ENCODE results near the gene C9. TPM values are rescaled to one million over a fixed set of nuclear protein-coding genes. Genes with fewer than 3 reads are reported as not detected.
"Not testable (repeated sequence)": the region's sequence is repeated elsewhere in the genome, so short reads cannot be mapped to it uniquely, and the experiment has no call there.

Gene C9
- polyA plus RNA-seq, 1 donor from 2014 or later: not detected

- no peak for TF ChIP-seq EZH2 (IDR thresholded peaks at IDR 0.05; ENCODE audit: borderline replicate concordance, insufficient read depth, low read length, poor library complexity, severe bottlenecking)
- no peak for TF ChIP-seq TAF1 (IDR thresholded peaks at IDR 0.05; ENCODE audit: low read depth)
- no peak for TF ChIP-seq RAD21 (conservative IDR thresholded peaks at IDR 0.05)
- TF ChIP-seq REST (IDR thresholded peaks at IDR 0.05; ENCODE audit: borderline replicate concordance): no peak
- no peak for TF ChIP-seq POLR2AphosphoS5 (IDR thresholded peaks at IDR 0.05)
- TF ChIP-seq MXI1 (conservative IDR thresholded peaks at IDR 0.05; ENCODE audit: poor library complexity, severe bottlenecking): no peak
- no peak for TF ChIP-seq EP300 (conservative IDR thresholded peaks at IDR 0.05; ENCODE audit: poor library complexity, severe bottlenecking)
- TF ChIP-seq CTCF (IDR thresholded peaks at IDR 0.05; ENCODE audit: poor library complexity, severe bottlenecking): no peak
- no peak for TF ChIP-seq SMC3 (conservative IDR thresholded peaks at IDR 0.05; ENCODE audit: poor library complexity)
- Histone ChIP-seq H3F3A (ENCODE audit: insufficient read depth, low read length, poor library complexity, severe bottlenecking) (no peaks in the 10 kb centered on the region), H3K27me3 (ENCODE audit: insufficient read depth, low read depth, low read length) (no peaks in the 10 kb centered on the region), H3K4me3 (ENCODE audit: low read length) (no peak overlapping the region), H3K9ac (ENCODE audit: low read length) (no peak overlapping the region), H3K27ac (ENCODE audit: low read length) (no peak overlapping the region), H3K36me3 (ENCODE audit: insufficient read depth, low read length) (no peaks in the 10 kb centered on the region), H2AFZ (ENCODE audit: low read depth, low read length) (no peak overlapping the region), H4K20me1 (ENCODE audit: insufficient read depth) (no peaks in the 10 kb centered on the region), H3K79me2 (replicated peaks; ENCODE audit: insufficient read depth, low read length) (no peaks in the 10 kb centered on the region), H3K9me3 (ENCODE audit: low read length) (no peaks in the 10 kb centered on the region), H3K4me2 (ENCODE audit: low read length) (no peak overlapping the region), H3K9me2 (ENCODE audit: insufficient read depth, low read length) (no peaks in the 10 kb centered on the region)
Measured at GRCh38 chr5:39274398-39275085, 89.8 kb downstream of the C9 start.

GRCh38 chr5:39273314-39273954 is 90.9 kb downstream of the C9 start:
- Histone ChIP-seq H3K4me3 (ENCODE audit: low read length) (no peak overlapping the region), H4K20me1 (ENCODE audit: insufficient read depth) (no peaks in the 10 kb centered on the region), H3K9me2 (ENCODE audit: insufficient read depth, low read length) (no peaks in the 10 kb centered on the region), H3K4me2 (ENCODE audit: low read length) (no peak overlapping the region), H3K9me3 (ENCODE audit: low read length) (no peaks in the 10 kb centered on the region), H3K27ac (ENCODE audit: low read length) (no peak overlapping the region), H3K79me2 (replicated peaks; ENCODE audit: insufficient read depth, low read length) (no peaks in the 10 kb centered on the region), H2AFZ (ENCODE audit: low read depth, low read length) (no peak overlapping the region), H3K9ac (ENCODE audit: low read length) (no peak overlapping the region), H3K27me3 (ENCODE audit: insufficient read depth, low read depth, low read length) (no peaks in the 10 kb centered on the region), H3F3A (ENCODE audit: insufficient read depth, low read length, poor library complexity, severe bottlenecking) (no peaks in the 10 kb centered on the region), H3K36me3 (ENCODE audit: insufficient read depth, low read length) (no peaks in the 10 kb centered on the region)
- no peak for TF ChIP-seq EZH2 (IDR thresholded peaks at IDR 0.05; ENCODE audit: borderline replicate concordance, insufficient read depth, low read length, poor library complexity, severe bottlenecking)
- TF ChIP-seq RAD21 (conservative IDR thresholded peaks at IDR 0.05): no peak
- no peak for TF ChIP-seq TAF1 (IDR thresholded peaks at IDR 0.05; ENCODE audit: low read depth)
- no peak for TF ChIP-seq SMC3 (conservative IDR thresholded peaks at IDR 0.05; ENCODE audit: poor library complexity)
- TF ChIP-seq POLR2AphosphoS5 (IDR thresholded peaks at IDR 0.05): no peak
- TF ChIP-seq REST (IDR thresholded peaks at IDR 0.05; ENCODE audit: borderline replicate concordance): no peak
- TF ChIP-seq CTCF (IDR thresholded peaks at IDR 0.05; ENCODE audit: poor library complexity, severe bottlenecking): no peak
- TF ChIP-seq EP300 (conservative IDR thresholded peaks at IDR 0.05; ENCODE audit: poor library complexity, severe bottlenecking): no peak
- no peak for TF ChIP-seq MXI1 (conservative IDR thresholded peaks at IDR 0.05; ENCODE audit: poor library complexity, severe bottlenecking)

GRCh38 chr5:39272869-39273231 is 91.4 kb downstream of the C9 start:
- H3K27me3 ChIP-seq (ENCODE audit: insufficient read depth, low read depth, low read length); H3K79me2 ChIP-seq (replicated peaks; ENCODE audit: insufficient read depth, low read length); H2AFZ ChIP-seq (ENCODE audit: low read depth, low read length); H3F3A ChIP-seq (ENCODE audit: insufficient read depth, low read length, poor library complexity, severe bottlenecking); H3K36me3 ChIP-seq (ENCODE audit: insufficient read depth, low read length); H3K4me3 ChIP-seq (ENCODE audit: low read length); H3K4me2 ChIP-seq (ENCODE audit: low read length); H4K20me1 ChIP-seq (ENCODE audit: insufficient read depth); H3K9me3 ChIP-seq (ENCODE audit: low read length); H3K9me2 ChIP-seq (ENCODE audit: insufficient read depth, low read length); H3K27ac ChIP-seq (ENCODE audit: low read length); H3K9ac ChIP-seq (ENCODE audit: low read length): not testable (repeated sequence)

All from neural cell (in vitro differentiated cells).